NCI-H82 (cell line): ENCODE measurements around the gene PHRF1.

ENCODE experiments used
- DNase-seq: peaks from one replicate; lab custom pipeline; 2025; lab: John Stamatoyannopoulos, UW

PHRF1 gene

GRCh38 chr11:614623-615503 lies 38.6 kb downstream of the PHRF1 start:
- no peak for DNase-seq

- peak; percentile 89 for DNase-seq
Measured at GRCh38 chr11:615504-616319, 39.4 kb downstream of the PHRF1 start, which contains the start of gene IRF7. IRF7 (minus strand) TSS chr11:615950; CDS start chr11:615364, 586 bp downstream.

GRCh38 chr11:616320-617198 lies 40.3 kb downstream of the PHRF1 start:
- DNase-seq = no peak

GRCh38 chr11:617199-617911 lies 41.1 kb downstream of the PHRF1 start:
- DNase-seq = no peak

- no peak for DNase-seq
Measured at GRCh38 chr11:617912-618682, 41.8 kb downstream of the PHRF1 start.

- no peak for DNase-seq
Measured at GRCh38 chr11:618856-619627, 42.8 kb downstream of the PHRF1 start.

GRCh38 chr11:619628-620050 lies 43.4 kb downstream of the PHRF1 start:
- DNase-seq = no peak

GRCh38 chr11:620201-620600 lies 43.9 kb downstream of the PHRF1 start:
- no peak for DNase-seq

GRCh38 chr11:620935-621814 lies 44.9 kb downstream of the PHRF1 start:
- no peak for DNase-seq

GRCh38 chr11:621838-622237 lies 45.6 kb downstream of the PHRF1 start:
- DNase-seq = no peak

- no peak for DNase-seq
Measured at GRCh38 chr11:623349-623869, 47.1 kb downstream of the PHRF1 start.

GRCh38 chr11:623999-624704 lies 47.9 kb downstream of the PHRF1 start:
- DNase-seq = no peak

- DNase-seq = no peak
Measured at GRCh38 chr11:624705-625635, 48.7 kb downstream of the PHRF1 start, which contains the start of gene CDHR5. CDHR5 (minus strand) TSS chr11:624955; CDS start chr11:624902, 53 bp downstream.

- DNase-seq = no peak
Measured at GRCh38 chr11:625636-626268, 49.5 kb downstream of the PHRF1 start.

- no peak for DNase-seq
Measured at GRCh38 chr11:626475-627307, 50.4 kb downstream of the PHRF1 start, which contains the start of gene SCT. SCT (minus strand) TSS chr11:627181; CDS start chr11:627143, 38 bp downstream.
